Type B pancreatic cell (in vitro differentiated cells): ENCODE measurements around the gene ZNF57. TPM values are rescaled to one million over a fixed set of nuclear protein-coding genes. Genes with fewer than 3 reads are reported as not detected.
"Not testable (repeated sequence)": the region's sequence is repeated elsewhere in the genome, so short reads cannot be mapped to it uniquely, and the experiment has no call there.

ENCODE experiments used
- DNase-seq: peaks from one replicate; pipeline ENCODE4 v3.0.0; 2021; ENCODE audit warnings: mixed read lengths; ENCODE audit not compliant: unreplicated experiment; ENCODE audit errors: extremely low spot score
- H3K27ac Mint-ChIP-seq: 2 replicates; pipeline ENCODE4 v1.8.0; 2021; ENCODE audit warnings: mild to moderate bottlenecking, mixed read lengths
- H3K27me3 Mint-ChIP-seq: 2 replicates; pipeline ENCODE4 v1.8.0; 2021; ENCODE audit warnings: mixed read lengths
- H3K36me3 Mint-ChIP-seq: 2 replicates; pipeline ENCODE4 v1.8.0; 2021; ENCODE audit warnings: mixed read lengths
- H3K4me1 Mint-ChIP-seq: one replicate; pipeline ENCODE4 v1.8.0; 2021; ENCODE audit warnings: mixed read lengths; ENCODE audit not compliant: unreplicated experiment
- H3K4me3 Mint-ChIP-seq: 2 replicates; pipeline ENCODE4 v1.8.0; 2021; ENCODE audit warnings: mild to moderate bottlenecking, mixed read lengths
- H3K9me3 Mint-ChIP-seq: 2 replicates; pipeline ENCODE4 v1.8.0; 2021; ENCODE audit warnings: mixed read lengths
- total RNA-seq: library from RNA; stranded (reverse); gene quantifications from 2 replicates; pipeline ENCODE4 v1.2.1, GENCODE V29; 2021; ENCODE audit warnings: low replicate concordance
- TF ChIP-seq, protein P1 (sequence below): fragments of 200-600 bp; sonication (generic); conservative IDR thresholded peaks from 2 replicates; pipeline ENCODE4 v1.5.0; 2021; ENCODE audit warnings: antibody characterized with exemption, mild to moderate bottlenecking

Gene ZNF57
- total RNA-seq, 1 donor from 2014 or later: 5.9 TPM

GRCh38 chr19:2952953-2953481 is 52.3 kb downstream of the ZNF57 start:
- H3K27ac Mint-ChIP-seq: peak overlapping the region; percentile 95

DNA sequence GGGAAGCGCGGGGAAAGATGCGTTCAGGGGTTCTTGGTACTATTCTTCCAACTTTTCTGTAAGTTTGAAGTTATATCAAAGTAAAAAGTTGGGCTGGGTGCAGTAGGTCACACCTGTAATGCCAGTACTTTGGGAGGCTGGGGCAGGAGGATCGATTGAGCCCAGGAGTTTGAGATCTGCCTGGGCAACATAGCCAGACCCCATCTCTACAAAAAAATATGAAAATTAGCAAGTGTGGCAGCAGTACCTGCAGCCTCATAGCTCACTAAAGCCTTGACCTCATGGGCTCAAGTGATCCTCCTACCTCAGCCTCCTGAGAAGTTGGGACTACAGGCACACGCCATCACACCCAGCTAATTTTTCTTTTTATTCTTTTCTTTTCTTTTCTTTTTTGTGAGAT is 56.4 kb downstream of the ZNF57 start:
- no peak for DNase-seq
- H3K4me3 Mint-ChIP-seq: no peak overlapping the region
- peaks cover 7% of the 10 kb centered on the region for H3K4me1 Mint-ChIP-seq
- H3K36me3 Mint-ChIP-seq: no peaks in the 10 kb centered on the region
- no peaks in the 10 kb centered on the region for H3K27me3 Mint-ChIP-seq
- no peak overlapping the region for H3K27ac Mint-ChIP-seq
- H3K9me3 Mint-ChIP-seq: no peaks in the 10 kb centered on the region
- TF ChIP-seq, protein P1, sequence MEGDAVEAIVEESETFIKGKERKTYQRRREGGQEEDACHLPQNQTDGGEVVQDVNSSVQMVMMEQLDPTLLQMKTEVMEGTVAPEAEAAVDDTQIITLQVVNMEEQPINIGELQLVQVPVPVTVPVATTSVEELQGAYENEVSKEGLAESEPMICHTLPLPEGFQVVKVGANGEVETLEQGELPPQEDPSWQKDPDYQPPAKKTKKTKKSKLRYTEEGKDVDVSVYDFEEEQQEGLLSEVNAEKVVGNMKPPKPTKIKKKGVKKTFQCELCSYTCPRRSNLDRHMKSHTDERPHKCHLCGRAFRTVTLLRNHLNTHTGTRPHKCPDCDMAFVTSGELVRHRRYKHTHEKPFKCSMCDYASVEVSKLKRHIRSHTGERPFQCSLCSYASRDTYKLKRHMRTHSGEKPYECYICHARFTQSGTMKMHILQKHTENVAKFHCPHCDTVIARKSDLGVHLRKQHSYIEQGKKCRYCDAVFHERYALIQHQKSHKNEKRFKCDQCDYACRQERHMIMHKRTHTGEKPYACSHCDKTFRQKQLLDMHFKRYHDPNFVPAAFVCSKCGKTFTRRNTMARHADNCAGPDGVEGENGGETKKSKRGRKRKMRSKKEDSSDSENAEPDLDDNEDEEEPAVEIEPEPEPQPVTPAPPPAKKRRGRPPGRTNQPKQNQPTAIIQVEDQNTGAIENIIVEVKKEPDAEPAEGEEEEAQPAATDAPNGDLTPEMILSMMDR: no peak

More at GRCh38 chr19:2952953-2953481, 52.3 kb downstream of the ZNF57 start:
- Mint-ChIP-seq H3K4me3 (peak overlapping the region; percentile 81), H3K36me3 (no peaks in the 10 kb centered on the region), H3K9me3 (no peaks in the 10 kb centered on the region), H3K27me3 (no peaks in the 10 kb centered on the region), H3K4me1 (peaks cover 21% of the 10 kb centered on the region)
- no peak for DNase-seq
- TF ChIP-seq, protein P1: peak; percentile 28

- TF ChIP-seq, protein P1: no peak
- H3K4me1 Mint-ChIP-seq: peaks cover 6% of the 10 kb centered on the region
- no peaks in the 10 kb centered on the region for H3K9me3 Mint-ChIP-seq
- no peak overlapping the region for H3K4me3 Mint-ChIP-seq
- no peak for DNase-seq
- no peaks in the 10 kb centered on the region for H3K36me3 Mint-ChIP-seq
- no peak overlapping the region for H3K27ac Mint-ChIP-seq
- no peaks in the 10 kb centered on the region for H3K27me3 Mint-ChIP-seq
These were observed 59.4 kb downstream of the ZNF57 start for GRCh38 chr19:2960120-2960519.

DNA sequence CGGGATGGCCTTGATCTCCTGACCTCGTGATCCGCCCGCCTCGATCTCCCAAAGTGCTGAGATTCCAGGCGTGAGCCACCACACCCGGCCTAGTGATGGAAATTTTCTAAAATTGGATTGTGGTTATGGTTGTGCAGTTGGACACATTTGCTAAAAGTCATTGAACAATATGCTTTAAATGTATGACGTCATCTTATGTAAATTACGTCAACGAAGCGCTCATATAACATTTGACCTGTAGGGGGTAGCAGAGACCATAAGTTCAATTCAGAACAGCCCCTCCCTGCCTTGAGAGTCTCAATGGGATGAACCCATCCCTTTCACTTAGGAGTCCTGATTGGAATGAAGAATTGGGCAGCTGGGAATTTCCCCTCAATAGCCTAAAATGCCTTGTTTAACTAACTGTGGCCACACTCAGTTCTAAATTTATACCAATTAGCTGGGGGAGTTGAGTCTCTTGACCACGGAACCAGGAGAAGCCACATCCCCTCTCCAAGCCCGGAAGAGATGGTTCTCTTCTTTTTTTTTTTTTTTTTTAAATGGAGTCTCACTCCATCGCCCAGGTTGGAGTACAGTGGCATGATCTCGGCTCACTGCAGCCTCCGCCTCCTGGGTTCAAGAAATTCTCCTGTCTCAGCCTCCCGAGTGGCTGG is 61.4 kb downstream of the ZNF57 start:
- Mint-ChIP-seq H3K27me3 (no peaks in the 10 kb centered on the region), H3K9me3 (no peaks in the 10 kb centered on the region), H3K27ac (peak overlapping the region; percentile 77), H3K36me3 (no peaks in the 10 kb centered on the region), H3K4me3 (peak overlapping the region; percentile 4), H3K4me1 (peaks cover 6% of the 10 kb centered on the region)
- DNase-seq: no peak
- TF ChIP-seq, protein P1: peak; percentile 94

DNA sequence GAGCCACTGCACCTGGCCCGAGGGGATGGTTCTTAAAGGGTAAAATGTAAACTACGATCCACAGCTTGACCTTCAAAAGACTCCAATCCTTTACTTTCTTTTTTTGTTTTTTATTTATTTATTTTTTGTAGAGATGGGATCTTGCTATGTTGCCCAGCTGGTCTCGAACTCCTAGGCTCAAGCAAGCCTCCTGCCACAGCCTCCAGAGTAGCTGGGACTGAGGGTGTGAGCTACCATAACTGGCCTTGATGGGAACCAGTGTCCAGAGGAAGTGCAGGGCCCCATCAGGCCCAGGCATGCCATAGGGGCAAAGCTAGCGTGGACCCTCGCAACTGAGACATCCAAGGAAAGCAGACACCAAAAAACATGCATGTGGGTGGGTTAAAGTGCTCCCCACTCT is 62.4 kb downstream of the ZNF57 start:
- no peak overlapping the region for H3K4me3 Mint-ChIP-seq
- no peak overlapping the region for H3K27ac Mint-ChIP-seq
- DNase-seq: no peak
- no peaks in the 10 kb centered on the region for H3K9me3 Mint-ChIP-seq
- H3K4me1 Mint-ChIP-seq: peaks cover 6% of the 10 kb centered on the region
- H3K27me3 Mint-ChIP-seq: no peaks in the 10 kb centered on the region
- TF ChIP-seq, protein P1: no peak
- H3K36me3 Mint-ChIP-seq: no peaks in the 10 kb centered on the region

DNA sequence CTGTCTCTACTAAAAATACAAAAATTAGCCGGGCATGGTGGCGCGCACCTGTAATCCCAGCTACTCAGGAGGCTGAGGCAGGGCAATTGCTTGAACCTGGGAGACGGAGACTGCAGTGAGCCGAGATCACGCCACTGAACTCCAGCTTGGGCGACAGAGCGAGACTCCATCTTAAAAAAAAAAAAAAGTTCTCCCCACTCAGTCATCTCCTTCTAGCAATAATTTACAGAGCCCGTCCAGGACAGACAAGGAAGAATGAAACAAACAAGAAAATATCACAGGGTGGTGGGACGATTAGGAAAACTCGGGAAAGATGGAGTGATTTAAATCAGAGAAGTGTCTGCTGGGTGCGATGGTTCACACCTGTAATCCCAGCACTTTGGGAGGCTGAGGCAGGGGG is 62.9 kb downstream of the ZNF57 start:
- H3K4me1 Mint-ChIP-seq, H3K27me3 Mint-ChIP-seq, H3K9me3 Mint-ChIP-seq, H3K4me3 Mint-ChIP-seq, H3K36me3 Mint-ChIP-seq, DNase-seq, H3K27ac Mint-ChIP-seq: not testable (repeated sequence)
